PC-3 (cell line): Measurements from ENCODE around the gene CSNK2A1.

ENCODE experiments used
- EZH2 ChIP-seq: fragments of 300-600 bp; sonication (generic); IDR thresholded peaks from one replicate; pipeline ENCODE4 v1.6.1; 2017; ENCODE audit warnings: antibody characterized with exemption, mild to moderate bottlenecking, low read length; ENCODE audit not compliant: unreplicated experiment
- TF ChIP-seq, protein P1 (sequence below): fragments of 300-600 bp; sonication (generic); conservative IDR thresholded peaks from 2 replicates; pipeline ENCODE4 v1.5.1; 2017; ENCODE audit warnings: antibody characterized with exemption, low read depth, mild to moderate bottlenecking, low read length

DNA sequence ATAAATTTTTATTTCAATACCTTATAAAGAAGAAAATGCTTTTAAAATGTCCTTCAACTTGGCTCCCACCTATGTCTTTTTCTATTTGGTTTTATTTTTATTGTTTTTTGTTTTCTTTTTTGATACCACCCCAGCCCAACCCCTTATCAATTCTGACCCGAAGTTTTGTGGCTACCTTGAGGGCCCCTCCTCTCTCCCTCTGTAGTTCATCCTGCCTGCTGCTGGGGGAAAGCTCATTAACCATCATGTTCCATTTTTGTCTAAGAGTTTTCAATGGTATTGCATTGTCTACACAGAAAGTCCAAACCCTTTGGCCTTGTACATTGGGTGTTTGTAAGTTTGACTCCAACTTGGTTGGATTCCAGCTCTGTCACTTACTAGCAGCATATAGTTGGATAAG lies 5.3 kb upstream of the CSNK2A1 start:
- TF ChIP-seq, protein P1, sequence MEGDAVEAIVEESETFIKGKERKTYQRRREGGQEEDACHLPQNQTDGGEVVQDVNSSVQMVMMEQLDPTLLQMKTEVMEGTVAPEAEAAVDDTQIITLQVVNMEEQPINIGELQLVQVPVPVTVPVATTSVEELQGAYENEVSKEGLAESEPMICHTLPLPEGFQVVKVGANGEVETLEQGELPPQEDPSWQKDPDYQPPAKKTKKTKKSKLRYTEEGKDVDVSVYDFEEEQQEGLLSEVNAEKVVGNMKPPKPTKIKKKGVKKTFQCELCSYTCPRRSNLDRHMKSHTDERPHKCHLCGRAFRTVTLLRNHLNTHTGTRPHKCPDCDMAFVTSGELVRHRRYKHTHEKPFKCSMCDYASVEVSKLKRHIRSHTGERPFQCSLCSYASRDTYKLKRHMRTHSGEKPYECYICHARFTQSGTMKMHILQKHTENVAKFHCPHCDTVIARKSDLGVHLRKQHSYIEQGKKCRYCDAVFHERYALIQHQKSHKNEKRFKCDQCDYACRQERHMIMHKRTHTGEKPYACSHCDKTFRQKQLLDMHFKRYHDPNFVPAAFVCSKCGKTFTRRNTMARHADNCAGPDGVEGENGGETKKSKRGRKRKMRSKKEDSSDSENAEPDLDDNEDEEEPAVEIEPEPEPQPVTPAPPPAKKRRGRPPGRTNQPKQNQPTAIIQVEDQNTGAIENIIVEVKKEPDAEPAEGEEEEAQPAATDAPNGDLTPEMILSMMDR, result no peak
- TF ChIP-seq EZH2, result no peak
